ENCODE data around the gene IGF2BP1. TPM values are rescaled to one million over a fixed set of nuclear protein-coding genes. Genes with fewer than 3 reads are reported as not detected.
A peak's percentile ranks its signal among the peaks of the same experiment; 100 is the strongest.

IGF2BP1 gene
- total RNA-seq, 1 donor from 2014 or later = 260 TPM

DNA sequence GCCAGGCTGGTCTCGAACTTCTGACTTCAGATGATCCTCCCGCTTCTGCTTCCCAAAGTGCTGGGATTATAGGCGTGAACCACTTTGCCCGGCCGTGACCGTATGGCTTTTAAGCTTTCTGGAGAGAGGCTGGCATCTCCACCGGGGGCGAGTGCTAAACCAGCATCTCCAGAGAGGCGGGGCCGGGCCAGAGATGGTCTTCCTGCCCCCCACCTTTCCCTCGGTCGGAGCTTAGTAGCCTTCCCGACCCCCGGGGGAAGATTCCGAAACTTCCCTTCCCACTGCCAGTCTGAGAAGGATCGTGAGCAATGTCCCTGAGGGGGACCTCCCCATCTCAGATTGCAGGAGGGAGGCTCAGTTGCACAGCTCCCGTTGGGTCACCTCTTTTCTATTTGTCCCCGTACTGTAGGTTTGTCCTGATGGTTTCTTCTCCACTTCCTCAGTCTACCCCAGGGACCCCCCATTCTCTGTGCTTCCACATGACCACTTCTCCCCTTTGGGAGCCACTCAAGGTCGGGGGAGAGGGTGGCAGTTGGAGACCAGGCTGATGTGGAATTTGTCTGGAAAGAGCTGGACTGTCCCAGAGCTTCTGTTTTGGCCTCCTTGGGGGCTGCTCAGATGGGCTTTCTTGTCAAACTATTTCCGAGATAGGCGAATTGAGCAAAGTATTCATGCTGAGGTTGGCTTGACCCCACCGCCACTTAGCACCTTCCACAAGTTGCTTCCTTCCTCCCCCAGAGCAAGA, 18.2 kb downstream of the IGF2BP1 start:
- Histone ChIP-seq H3K27me3 (ENCODE audit: insufficient read depth, low read length) (no peaks in the 10 kb centered on the region), H3K36me3 (ENCODE audit: insufficient read depth, low read length) (no peaks in the 10 kb centered on the region), H2AFZ (ENCODE audit: low read depth, low read length) (no peak overlapping the region), H3K4me1 (ENCODE audit: insufficient read depth, low read length) (peaks cover 30% of the 10 kb centered on the region), H3K9me3 (ENCODE audit: insufficient read depth, low read depth, low read length) (no peaks in the 10 kb centered on the region), H3K9ac (ENCODE audit: low read length) (no peak overlapping the region), H3K4me3 (ENCODE audit: insufficient read depth, low read depth, low read length) (no peak overlapping the region), H3K79me2 (ENCODE audit: insufficient read depth, low read length) (peaks cover 94% of the 10 kb centered on the region), H4K20me1 (ENCODE audit: insufficient read depth, low read length) (peaks cover 79% of the 10 kb centered on the region), H3K27ac (ENCODE audit: low read depth, low read length) (no peak overlapping the region), H3K4me2 (ENCODE audit: low read length) (peak overlapping the region; percentile 57)
- Mint-ChIP-seq H3K9me3 (ENCODE audit: unreplicated experiment) (no peaks in the 10 kb centered on the region), H3K4me3 (ENCODE audit: unreplicated experiment) (peak overlapping the region; percentile 29), H3K27me3 (ENCODE audit: low read depth, unreplicated experiment) (no peaks in the 10 kb centered on the region), H3K27ac (ENCODE audit: unreplicated experiment) (peak overlapping the region; percentile 42), H3K36me3 (ENCODE audit: low read depth, unreplicated experiment) (no peaks in the 10 kb centered on the region), H3K4me1 (ENCODE audit: low read depth, unreplicated experiment) (peaks cover 46% of the 10 kb centered on the region)
- TF ChIP-seq EZH2 (IDR thresholded peaks at IDR 0.05; ENCODE audit: insufficient read depth, low read length) = no peak
- TF ChIP-seq, protein P1, sequence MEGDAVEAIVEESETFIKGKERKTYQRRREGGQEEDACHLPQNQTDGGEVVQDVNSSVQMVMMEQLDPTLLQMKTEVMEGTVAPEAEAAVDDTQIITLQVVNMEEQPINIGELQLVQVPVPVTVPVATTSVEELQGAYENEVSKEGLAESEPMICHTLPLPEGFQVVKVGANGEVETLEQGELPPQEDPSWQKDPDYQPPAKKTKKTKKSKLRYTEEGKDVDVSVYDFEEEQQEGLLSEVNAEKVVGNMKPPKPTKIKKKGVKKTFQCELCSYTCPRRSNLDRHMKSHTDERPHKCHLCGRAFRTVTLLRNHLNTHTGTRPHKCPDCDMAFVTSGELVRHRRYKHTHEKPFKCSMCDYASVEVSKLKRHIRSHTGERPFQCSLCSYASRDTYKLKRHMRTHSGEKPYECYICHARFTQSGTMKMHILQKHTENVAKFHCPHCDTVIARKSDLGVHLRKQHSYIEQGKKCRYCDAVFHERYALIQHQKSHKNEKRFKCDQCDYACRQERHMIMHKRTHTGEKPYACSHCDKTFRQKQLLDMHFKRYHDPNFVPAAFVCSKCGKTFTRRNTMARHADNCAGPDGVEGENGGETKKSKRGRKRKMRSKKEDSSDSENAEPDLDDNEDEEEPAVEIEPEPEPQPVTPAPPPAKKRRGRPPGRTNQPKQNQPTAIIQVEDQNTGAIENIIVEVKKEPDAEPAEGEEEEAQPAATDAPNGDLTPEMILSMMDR (IDR thresholded peaks at IDR 0.05; ENCODE audit: insufficient read depth, low read depth, low read length) = no peak
- DNase-seq (ENCODE audit: low read depth) (no peak), FAIRE-seq (no peak)

DNA sequence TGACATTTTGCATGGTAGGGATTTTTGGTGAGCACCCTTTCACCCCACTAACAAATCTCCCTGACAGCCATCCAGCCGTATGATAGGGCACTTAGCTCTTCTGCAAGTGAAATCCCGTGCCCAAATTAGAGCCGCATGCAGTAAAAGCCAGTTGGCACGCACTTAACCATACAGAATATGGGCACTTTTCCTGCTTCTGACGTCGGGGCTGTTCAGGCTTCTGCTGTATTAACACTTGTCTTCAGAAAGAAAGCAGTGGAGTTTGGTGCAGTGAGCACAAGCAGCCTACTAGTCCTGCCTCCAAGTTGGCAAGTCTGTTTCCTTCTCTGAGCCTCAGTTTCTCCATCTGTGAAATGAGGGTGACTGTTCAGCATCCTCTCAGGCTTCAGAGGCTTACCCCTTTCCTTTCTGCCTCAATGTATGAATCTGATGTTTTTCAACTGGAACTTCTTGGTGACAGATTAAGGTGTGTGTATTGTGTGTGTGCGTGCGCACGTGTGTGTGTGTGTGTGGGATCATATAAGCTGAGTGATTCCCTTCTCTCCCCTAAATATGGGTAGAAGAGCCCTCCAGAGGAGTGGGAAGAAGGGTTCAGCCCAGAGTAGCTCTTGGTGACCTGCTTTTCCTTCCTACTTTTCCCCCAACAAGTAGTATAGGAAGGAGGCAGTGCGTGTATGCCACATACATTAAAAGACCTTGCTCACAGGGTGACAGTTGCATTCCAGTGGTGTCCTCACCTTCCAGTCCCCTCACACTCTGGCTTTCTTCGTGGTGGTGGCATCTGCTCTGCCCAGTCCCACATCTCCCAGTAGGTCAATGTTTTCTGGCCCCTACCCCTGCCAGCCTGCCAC, 19.0 kb downstream of the IGF2BP1 start:
- H3K9me3 Mint-ChIP-seq (ENCODE audit: unreplicated experiment) = no peaks in the 10 kb centered on the region
- H2AFZ ChIP-seq (ENCODE audit: low read depth, low read length) = no peak overlapping the region
- H3K27me3 Mint-ChIP-seq (ENCODE audit: low read depth, unreplicated experiment) = no peaks in the 10 kb centered on the region
- H3K27me3 ChIP-seq (ENCODE audit: insufficient read depth, low read length) = no peaks in the 10 kb centered on the region
- peak overlapping the region; percentile 34 for H3K27ac ChIP-seq (ENCODE audit: low read depth, low read length)
- H3K4me1 Mint-ChIP-seq (ENCODE audit: low read depth, unreplicated experiment) = peaks cover 52% of the 10 kb centered on the region
- TF ChIP-seq EZH2 (IDR thresholded peaks at IDR 0.05; ENCODE audit: insufficient read depth, low read length) = no peak
- TF ChIP-seq, protein P1 (IDR thresholded peaks at IDR 0.05; ENCODE audit: insufficient read depth, low read depth, low read length) = no peak
- DNase-seq (ENCODE audit: low read depth) = no peak
- H3K27ac Mint-ChIP-seq (ENCODE audit: unreplicated experiment) = peak overlapping the region; percentile 42
- H3K4me2 ChIP-seq (ENCODE audit: low read length) = peak overlapping the region; percentile 57
- no peak for FAIRE-seq
- peaks cover 76% of the 10 kb centered on the region for H4K20me1 ChIP-seq (ENCODE audit: insufficient read depth, low read length)
- peaks cover 38% of the 10 kb centered on the region for H3K4me1 ChIP-seq (ENCODE audit: insufficient read depth, low read length)
- H3K4me3 ChIP-seq (ENCODE audit: insufficient read depth, low read depth, low read length) = no peak overlapping the region
- no peaks in the 10 kb centered on the region for H3K36me3 ChIP-seq (ENCODE audit: insufficient read depth, low read length)
- H3K9me3 ChIP-seq (ENCODE audit: insufficient read depth, low read depth, low read length) = no peaks in the 10 kb centered on the region
- peaks cover 95% of the 10 kb centered on the region for H3K79me2 ChIP-seq (ENCODE audit: insufficient read depth, low read length)
- H3K36me3 Mint-ChIP-seq (ENCODE audit: low read depth, unreplicated experiment) = peaks cover 1% of the 10 kb centered on the region
- peak overlapping the region; percentile 29 for H3K9ac ChIP-seq (ENCODE audit: low read length)
- peak overlapping the region; percentile 29 for H3K4me3 Mint-ChIP-seq (ENCODE audit: unreplicated experiment)

All from astrocyte (in vitro differentiated cells and primary cell).